HG03045 (cell line): Measurements from ENCODE around the gene CDCP1.

Experiments
- ATAC-seq: cut with Tn5 transposase; IDR thresholded peaks from one replicate; pipeline ENCODE4 v1.9.1; 2021; ENCODE audit warnings: mild to moderate bottlenecking, moderate library complexity; ENCODE audit not compliant: unreplicated experiment

Gene CDCP1

GRCh38 chr3:45140141-45140769 lies 5.9 kb downstream of the CDCP1 start:
- ATAC-seq, result no peak

GRCh38 chr3:45139372-45140140 lies 6.6 kb downstream of the CDCP1 start:
- no peak for ATAC-seq

DNA sequence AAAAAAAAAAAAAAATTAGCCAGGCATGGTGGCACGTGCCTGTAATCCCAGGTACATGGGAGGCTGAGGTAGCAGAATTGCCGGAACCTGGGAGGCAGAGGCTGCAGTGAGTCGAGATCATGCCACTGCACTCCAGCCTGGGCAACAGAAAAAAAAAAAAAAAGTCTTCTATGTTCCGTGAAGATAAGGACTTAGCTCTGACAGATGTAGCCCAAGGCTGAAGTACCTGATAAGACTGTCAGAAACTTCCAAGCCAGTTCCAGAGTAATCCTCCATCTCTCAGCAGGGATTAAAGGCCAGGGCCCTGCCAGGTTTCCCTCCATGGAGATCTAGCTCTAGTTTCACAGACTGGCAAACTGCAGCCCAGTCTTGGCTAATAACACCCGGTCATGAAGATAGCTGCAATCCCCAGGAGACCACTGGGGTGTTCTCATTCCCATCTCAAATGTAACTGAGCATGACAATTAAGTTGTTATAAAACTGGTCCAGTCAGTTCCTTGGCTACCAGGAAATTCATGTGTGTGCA lies 8.5 kb downstream of the CDCP1 start:
- ATAC-seq, result no peak

GRCh38 chr3:45135959-45136358 lies 10.2 kb downstream of the CDCP1 start:
- ATAC-seq, result no peak

DNA sequence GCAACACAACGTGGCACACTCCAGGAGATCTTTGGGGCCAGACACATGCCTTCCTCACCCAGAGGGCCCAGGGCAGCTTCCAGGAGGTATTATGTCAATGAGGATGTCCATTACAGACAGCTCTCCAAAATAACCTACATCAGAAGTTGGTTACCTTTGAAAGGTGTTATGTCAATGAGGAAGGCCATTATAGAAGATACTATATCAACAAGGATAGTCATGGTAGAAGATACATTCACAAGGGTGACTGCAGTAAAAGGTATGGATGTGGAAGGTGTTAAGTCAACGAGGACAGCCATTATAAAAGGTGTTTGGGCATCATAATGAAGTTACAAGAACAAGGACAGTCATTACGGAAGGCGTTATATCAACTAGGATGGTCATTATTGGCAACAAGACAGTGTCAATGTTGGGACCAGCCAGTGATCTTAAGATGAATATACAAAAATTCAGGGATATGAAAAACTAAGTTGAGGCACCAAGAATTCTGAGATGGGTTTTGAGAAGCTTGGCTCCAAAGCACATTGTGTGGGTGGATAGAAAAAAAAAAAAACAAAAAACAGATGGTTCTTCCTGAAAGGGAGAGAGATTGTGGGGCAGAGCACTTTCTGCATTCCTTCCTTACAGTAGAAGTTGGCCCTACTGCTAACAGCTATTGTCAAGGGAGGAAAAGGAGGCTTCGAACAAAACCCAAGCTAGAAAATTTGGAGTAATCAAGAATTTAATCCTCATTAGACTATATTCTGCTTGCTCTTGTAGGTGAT lies 11.2 kb downstream of the CDCP1 start:
- ATAC-seq, result no peak

DNA sequence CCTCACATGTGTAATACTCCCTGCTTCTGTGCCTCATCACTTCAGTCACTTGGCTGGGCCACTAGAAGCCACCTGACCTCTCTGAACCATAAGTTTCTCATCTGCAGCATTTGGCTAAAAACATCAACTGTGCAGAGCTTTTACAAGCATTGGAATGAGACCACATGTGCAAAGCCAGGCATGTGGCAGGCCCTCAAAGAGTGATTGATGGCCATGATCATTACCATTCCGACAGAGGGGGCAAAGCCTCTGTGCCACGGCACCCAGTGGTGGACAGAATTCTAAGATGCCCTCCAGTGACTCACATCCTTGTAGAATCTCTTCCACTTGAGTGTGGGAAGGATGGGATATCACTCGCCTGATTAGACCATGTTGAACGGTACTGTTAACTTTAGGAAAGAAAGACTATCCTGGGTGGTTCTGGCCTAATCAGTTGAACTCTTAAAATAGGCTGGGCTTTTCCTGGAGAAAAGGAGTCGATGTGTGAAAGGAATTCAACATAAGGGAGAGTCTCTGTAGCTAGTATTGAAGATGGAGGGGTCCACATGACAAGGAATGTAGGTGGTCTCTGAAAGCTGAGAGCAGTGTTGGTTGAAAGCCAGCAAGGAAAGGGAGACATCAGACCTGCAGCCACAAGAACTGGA lies 13.5 kb downstream of the CDCP1 start:
- ATAC-seq, result no peak

DNA sequence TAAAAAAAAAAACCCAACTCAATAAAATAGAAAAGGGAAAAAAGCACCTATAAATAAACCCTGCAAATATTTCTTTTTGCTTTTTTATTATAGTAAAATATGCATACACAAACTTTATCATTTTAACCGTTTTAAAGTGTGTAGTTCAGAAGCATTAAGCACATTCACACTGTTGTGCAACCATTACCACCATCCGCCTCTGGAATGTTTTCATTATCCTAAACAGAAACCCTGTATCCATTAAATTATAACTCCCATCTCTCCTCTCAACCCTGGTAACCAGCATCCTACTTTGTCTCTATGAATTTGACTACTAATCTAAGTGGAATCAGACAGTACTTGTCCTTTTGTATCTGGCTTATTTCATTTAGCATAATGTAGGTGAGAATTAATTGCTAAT lies 15.0 kb downstream of the CDCP1 start:
- ATAC-seq, result no peak

DNA sequence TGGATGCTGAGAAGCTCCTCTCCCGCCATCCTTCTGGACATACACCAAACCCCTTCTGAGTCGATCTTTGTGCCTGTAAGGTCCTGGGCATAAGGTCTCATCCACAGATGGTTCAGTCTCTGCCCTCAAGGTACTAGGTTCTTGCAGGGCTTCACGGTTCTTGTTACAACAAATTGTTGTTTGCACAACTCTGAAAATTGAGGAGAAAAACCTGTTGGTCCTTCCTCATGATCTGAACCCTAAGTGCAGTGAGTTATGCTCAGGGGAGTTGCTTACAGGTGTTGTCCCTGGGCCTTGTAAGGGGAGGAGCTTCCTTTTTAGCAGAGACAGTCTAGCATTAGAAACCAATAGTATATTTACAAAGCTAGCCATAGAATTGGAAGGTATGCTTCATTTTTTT lies 15.7 kb downstream of the CDCP1 start:
- ATAC-seq, result no peak

GRCh38 chr3:45128950-45129349 lies 17.2 kb downstream of the CDCP1 start:
- ATAC-seq, result no peak

DNA sequence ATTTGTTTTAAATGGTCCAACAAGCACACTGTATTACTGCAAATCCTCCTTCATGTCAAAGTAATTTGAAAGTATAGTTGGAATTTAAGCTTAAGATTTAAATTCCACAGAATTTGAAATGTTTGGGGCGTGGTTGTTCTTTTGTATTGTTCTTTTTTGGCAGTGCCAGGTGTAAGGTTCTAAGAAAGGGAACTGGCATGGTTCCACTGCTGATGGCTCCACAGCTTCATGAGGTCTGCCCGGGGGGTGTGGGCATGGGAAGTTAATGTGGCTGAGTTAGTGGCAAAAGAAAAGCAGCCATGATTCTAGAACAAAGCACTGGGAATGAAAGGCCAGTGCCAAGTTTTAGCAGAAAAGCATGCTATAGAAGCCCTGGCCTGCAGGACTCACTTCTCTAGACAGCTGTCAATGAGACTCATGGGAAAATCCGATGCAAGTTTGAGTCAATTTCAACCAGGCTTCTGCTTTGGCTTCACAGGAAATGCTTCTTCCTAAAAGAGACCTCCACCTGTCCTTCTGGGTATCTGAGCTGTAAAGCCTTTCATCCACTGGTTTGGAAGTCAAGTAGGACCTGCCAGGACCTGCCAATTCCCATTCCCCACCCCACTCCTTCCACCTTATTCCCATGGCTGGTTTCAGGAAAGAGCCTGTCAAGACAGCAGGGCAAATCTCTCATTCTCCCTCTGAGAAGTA lies 18.9 kb downstream of the CDCP1 start:
- no peak for ATAC-seq

GRCh38 chr3:45126730-45127129 lies 19.4 kb downstream of the CDCP1 start:
- ATAC-seq, result no peak

DNA sequence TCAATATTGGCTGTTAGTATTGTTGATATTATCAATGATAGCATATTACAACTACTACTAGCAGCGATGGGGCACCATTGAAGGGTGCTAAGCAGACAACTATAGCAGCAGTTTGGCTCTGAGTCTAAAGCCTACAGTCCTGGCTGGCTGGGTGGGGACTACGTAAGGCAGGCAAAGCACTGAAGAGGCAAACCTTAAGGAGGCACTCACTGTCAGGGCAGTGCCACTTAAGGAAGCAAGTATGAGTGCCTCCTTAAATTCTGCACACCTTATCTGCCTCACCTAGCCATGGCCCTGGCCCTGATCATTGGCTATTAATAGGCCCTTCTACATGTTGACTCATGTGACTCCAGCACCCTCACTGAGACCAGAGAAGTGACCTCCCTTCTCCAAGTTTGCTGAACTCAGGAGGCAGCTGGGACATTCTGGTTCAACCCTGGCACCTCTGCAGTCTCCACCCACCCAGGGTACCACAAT lies 20.6 kb downstream of the CDCP1 start:
- no peak for ATAC-seq

DNA sequence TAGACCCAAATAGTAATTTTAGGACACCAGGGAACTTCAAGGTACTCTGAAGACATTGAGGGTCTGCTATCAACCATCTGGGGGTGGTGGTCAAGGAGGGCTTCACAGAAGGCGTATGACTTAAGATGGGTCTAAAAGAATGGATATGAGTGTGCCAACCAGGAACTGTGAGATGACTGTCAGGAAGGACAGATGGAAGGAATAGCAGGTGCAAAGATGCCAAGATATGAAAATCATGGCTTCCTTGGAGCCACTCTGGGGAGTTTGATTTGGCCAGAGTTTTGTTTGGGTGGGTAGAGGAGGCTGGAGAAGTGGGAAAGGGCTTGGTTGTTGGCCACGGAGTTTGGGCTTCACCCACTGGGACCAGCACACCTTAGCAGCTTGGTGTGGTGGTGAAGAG lies 21.2 kb downstream of the CDCP1 start:
- no peak for ATAC-seq

DNA sequence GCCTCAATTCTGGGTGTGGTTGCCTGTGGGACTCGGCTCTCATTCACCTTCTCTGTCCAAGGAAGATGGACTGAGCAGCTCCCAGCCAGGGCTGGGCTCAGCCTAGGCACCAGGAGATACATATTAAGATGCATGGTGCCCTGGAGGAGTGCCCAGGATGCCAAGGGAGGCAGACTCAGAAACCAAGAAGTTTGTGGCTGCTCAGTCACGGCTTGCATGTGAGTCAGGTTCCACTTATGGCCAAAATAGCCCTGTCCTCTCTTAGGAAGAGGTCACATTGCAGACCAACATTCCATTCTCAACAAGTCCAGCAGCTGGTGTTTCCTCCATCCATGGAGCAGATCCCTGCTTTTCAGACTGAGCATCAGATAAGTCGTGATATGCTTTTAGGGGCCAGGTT lies 21.8 kb downstream of the CDCP1 start:
- no peak for ATAC-seq

DNA sequence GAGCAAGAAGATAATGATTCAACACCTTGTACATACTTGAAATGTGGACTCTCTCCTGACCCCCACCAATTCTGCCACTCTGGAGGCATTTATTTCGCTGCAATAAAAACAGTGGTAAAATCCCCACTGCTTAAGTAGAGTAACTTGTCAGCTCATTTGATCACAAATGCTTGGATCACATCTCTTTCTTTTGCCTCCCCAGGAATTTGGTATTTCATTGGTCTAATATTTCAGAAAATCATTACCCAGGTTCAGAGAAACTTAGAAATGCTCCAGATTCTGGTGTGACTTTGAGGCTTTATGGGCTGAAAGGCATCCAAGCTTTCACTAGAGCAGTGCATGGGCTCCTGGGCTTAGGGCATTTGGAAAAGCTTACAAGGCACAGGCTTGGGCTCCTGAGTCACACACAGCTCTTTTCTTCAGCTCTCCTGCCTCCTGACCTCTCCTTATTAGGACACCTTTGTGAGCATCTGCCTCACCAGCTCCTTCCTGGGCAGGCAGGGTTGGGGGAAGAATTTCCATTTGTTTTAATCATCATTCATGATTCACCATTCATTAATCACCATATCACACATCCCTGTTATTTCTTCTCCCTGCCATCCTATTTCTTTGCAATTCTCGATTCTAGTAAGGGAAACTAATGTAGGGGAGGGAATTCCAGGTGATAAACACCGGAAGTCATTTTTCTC lies 22.5 kb downstream of the CDCP1 start:
- ATAC-seq, result no peak

- ATAC-seq, result no peak
Measured at GRCh38 chr3:45123030-45123429, 23.1 kb downstream of the CDCP1 start.

DNA sequence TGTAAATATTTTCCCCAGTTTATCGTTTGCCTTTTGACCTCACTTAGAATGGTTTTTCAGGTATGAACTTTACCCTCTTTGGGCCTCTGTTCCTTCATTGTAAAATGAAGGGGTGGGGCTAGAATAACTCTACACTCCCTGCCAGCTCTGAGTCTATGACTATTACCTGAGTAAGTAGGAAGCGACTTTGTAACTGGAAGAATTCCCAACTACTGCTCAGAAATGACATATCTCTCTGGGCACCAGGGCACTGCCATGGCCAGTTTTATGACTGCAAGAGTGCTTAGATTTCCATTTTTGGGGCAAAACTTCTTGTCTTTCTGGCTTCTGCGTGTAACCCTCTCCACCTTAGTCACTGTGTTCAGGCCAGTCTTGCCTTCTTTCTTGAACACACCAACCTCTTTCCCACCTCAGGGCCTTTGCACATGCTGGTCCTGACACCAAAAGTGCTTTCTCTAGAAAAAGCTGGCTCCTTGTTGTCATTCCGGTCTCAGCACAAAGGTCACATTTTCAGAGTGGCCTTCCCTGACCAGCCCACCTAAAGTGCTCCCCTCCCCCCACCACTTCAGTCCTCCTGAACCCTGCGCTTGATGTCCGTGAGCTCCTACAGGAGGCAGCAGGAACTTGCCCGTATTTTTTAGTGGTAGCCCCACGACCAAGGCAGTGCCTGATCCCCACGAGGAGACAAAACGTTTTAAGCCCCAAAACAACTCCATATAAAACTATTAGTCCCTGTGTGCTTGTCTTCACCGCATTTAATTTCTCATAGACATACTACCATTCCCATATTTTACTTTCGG lies 25.6 kb downstream of the CDCP1 start:
- ATAC-seq, result no peak

GRCh38 chr3:45119824-45120358 lies 26.3 kb downstream of the CDCP1 start:
- no peak for ATAC-seq

DNA sequence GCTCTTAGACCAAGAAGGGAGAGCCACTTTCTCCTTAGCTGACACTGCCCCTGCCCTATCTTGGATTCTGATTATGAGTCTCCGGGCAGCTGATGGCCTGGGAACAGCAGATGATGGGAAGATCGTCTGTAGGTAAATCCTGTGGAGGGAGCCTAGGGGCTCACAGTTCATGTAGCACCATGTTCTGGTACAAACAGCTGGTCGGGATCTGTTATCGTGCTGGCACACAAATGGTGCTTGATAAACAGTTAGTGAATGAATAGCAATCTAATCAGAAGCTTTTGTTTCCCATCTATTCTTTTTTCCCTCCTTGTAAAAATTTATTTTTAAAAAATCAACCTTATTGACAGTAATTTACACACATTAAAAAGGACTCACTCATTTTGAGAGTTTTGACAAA lies 26.8 kb downstream of the CDCP1 start:
- ATAC-seq, result no peak
